ENCODE data around the gene PPL. TPM values are rescaled to one million over a fixed set of nuclear protein-coding genes. Genes with fewer than 3 reads are reported as not detected.

PPL gene
- total and polyA plus RNA-seq, 2 of the 13 experiments (the other 11 are each of a cell fraction or from before 2014, with no cell fraction given), result 5.7 to 6.6 TPM

DNA sequence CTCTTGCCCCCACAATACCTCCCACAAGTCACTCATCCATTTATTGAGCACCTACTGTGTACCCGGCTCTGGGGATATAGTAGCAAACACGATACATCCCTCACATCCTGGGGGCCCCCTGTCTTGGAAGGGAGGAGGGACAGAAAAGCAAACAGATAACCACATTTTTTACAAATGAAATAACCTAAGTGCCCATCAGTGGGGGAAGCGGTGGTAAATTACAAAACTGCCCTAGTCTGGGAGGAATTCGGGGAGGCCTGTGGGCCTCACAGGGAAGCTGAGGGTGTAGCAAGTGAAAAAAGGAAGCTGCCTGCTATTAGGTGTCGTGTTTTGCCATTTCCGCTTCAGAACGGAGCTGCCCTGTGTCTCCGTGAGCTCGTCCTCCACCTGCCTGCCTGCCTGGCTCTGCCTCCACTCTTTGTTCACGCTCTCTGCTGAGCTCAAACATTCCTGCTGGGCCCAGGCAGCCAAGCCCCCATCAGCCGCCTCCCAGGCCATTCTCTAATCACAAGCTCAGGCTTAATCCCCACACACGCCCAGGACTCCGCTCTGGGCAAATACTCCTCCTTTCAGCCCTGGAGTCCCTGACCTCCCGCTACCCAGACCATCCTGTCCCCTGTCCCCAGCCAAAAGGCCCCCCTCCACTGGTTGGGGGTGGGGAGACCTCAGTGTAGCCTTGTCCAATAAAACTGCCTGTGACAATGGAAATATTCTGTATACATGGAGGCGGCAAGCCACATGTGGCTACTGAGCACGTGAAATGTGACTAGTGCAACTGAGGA, 11.0 kb upstream of the PPL start (continued):
- TF ChIP-seq, protein P1, sequence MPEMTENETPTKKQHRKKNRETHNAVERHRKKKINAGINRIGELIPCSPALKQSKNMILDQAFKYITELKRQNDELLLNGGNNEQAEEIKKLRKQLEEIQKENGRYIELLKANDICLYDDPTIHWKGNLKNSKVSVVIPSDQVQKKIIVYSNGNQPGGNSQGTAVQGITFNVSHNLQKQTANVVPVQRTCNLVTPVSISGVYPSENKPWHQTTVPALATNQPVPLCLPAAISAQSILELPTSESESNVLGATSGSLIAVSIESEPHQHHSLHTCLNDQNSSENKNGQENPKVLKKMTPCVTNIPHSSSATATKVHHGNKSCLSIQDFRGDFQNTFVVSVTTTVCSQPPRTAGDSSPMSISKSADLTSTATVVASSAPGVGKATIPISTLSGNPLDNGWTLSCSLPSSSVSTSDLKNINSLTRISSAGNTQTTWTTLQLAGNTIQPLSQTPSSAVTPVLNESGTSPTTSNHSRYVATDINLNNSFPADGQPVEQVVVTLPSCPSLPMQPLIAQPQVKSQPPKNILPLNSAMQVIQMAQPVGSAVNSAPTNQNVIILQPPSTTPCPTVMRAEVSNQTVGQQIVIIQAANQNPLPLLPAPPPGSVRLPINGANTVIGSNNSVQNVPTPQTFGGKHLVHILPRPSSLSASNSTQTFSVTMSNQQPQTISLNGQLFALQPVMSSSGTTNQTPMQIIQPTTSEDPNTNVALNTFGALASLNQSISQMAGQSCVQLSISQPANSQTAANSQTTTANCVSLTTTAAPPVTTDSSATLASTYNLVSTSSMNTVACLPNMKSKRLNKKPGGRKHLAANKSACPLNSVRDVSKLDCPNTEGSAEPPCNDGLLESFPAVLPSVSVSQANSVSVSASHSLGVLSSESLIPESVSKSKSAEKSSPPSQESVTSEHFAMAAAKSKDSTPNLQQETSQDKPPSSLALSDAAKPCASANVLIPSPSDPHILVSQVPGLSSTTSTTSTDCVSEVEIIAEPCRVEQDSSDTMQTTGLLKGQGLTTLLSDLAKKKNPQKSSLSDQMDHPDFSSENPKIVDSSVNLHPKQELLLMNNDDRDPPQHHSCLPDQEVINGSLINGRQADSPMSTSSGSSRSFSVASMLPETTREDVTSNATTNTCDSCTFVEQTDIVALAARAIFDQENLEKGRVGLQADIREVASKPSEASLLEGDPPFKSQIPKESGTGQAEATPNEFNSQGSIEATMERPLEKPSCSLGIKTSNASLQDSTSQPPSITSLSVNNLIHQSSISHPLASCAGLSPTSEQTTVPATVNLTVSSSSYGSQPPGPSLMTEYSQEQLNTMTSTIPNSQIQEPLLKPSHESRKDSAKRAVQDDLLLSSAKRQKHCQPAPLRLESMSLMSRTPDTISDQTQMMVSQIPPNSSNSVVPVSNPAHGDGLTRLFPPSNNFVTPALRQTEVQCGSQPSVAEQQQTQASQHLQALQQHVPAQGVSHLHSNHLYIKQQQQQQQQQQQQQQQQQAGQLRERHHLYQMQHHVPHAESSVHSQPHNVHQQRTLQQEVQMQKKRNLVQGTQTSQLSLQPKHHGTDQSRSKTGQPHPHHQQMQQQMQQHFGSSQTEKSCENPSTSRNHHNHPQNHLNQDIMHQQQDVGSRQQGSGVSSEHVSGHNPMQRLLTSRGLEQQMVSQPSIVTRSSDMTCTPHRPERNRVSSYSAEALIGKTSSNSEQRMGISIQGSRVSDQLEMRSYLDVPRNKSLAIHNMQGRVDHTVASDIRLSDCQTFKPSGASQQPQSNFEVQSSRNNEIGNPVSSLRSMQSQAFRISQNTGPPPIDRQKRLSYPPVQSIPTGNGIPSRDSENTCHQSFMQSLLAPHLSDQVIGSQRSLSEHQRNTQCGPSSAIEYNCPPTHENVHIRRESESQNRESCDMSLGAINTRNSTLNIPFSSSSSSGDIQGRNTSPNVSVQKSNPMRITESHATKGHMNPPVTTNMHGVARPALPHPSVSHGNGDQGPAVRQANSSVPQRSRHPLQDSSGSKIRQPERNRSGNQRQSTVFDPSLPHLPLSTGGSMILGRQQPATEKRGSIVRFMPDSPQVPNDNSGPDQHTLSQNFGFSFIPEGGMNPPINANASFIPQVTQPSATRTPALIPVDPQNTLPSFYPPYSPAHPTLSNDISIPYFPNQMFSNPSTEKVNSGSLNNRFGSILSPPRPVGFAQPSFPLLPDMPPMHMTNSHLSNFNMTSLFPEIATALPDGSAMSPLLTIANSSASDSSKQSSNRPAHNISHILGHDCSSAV (CRISPR knock-in tag; IDR thresholded peaks at IDR 0.05; ENCODE audit: borderline replicate concordance), result no peak
- TF ChIP-seq, protein P2, sequence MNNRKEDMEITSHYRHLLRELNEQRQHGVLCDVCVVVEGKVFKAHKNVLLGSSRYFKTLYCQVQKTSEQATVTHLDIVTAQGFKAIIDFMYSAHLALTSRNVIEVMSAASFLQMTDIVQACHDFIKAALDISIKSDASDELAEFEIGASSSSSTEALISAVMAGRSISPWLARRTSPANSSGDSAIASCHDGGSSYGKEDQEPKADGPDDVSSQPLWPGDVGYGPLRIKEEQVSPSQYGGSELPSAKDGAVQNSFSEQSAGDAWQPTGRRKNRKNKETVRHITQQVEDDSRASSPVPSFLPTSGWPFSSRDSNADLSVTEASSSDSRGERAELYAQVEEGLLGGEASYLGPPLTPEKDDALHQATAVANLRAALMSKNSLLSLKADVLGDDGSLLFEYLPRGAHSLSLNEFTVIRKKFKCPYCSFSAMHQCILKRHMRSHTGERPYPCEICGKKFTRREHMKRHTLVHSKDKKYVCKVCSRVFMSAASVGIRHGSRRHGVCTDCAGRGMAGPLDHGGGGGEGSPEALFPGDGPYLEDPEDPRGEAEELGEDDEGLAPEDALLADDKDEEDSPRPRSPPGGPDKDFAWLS (CRISPR knock-in tag; IDR thresholded peaks at IDR 0.05; ENCODE audit: borderline replicate concordance), result peak; percentile 83; the same call in 1 of the 2 replicates
- peak; percentile 33; the same call in 1 of the 2 replicates for TF ChIP-seq SAFB2 (CRISPR knock-in tag; IDR thresholded peaks at IDR 0.05; ENCODE audit: borderline replicate concordance, low read depth)
- TF ChIP-seq ZNF839 (CRISPR knock-in tag; IDR thresholded peaks at IDR 0.05; ENCODE audit: borderline replicate concordance), result 0 out of 2 replicates have a peak, but pooled peaks have one; percentile 40
- no peak for TF ChIP-seq ZNF30 (CRISPR knock-in tag; IDR thresholded peaks at IDR 0.05)
- TF ChIP-seq, protein P3, sequence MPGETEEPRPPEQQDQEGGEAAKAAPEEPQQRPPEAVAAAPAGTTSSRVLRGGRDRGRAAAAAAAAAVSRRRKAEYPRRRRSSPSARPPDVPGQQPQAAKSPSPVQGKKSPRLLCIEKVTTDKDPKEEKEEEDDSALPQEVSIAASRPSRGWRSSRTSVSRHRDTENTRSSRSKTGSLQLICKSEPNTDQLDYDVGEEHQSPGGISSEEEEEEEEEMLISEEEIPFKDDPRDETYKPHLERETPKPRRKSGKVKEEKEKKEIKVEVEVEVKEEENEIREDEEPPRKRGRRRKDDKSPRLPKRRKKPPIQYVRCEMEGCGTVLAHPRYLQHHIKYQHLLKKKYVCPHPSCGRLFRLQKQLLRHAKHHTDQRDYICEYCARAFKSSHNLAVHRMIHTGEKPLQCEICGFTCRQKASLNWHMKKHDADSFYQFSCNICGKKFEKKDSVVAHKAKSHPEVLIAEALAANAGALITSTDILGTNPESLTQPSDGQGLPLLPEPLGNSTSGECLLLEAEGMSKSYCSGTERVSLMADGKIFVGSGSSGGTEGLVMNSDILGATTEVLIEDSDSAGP (CRISPR knock-in tag; IDR thresholded peaks at IDR 0.05; ENCODE audit: borderline replicate concordance), result peak; percentile 49; the same call in 1 of the 2 replicates
- 0 out of 2 replicates have a peak, but pooled peaks have one; percentile 44 for TF ChIP-seq FOXA3 (CRISPR knock-in tag; IDR thresholded peaks at IDR 0.05)
- TF ChIP-seq, protein P4, sequence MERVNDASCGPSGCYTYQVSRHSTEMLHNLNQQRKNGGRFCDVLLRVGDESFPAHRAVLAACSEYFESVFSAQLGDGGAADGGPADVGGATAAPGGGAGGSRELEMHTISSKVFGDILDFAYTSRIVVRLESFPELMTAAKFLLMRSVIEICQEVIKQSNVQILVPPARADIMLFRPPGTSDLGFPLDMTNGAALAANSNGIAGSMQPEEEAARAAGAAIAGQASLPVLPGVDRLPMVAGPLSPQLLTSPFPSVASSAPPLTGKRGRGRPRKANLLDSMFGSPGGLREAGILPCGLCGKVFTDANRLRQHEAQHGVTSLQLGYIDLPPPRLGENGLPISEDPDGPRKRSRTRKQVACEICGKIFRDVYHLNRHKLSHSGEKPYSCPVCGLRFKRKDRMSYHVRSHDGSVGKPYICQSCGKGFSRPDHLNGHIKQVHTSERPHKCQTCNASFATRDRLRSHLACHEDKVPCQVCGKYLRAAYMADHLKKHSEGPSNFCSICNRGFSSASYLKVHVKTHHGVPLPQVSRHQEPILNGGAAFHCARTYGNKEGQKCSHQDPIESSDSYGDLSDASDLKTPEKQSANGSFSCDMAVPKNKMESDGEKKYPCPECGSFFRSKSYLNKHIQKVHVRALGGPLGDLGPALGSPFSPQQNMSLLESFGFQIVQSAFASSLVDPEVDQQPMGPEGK (CRISPR knock-in tag; IDR thresholded peaks at IDR 0.05), result peak; percentile 96
- peak; percentile 60 to 78; a peak in 3 of 4 replicates for TF ChIP-seq POLR2A (IDR thresholded peaks at IDR 0.05; ENCODE audit: insufficient read depth in 1 of 2, low read depth in 2 of 2, low read length in 2 of 2)
- TF ChIP-seq, protein P5, sequence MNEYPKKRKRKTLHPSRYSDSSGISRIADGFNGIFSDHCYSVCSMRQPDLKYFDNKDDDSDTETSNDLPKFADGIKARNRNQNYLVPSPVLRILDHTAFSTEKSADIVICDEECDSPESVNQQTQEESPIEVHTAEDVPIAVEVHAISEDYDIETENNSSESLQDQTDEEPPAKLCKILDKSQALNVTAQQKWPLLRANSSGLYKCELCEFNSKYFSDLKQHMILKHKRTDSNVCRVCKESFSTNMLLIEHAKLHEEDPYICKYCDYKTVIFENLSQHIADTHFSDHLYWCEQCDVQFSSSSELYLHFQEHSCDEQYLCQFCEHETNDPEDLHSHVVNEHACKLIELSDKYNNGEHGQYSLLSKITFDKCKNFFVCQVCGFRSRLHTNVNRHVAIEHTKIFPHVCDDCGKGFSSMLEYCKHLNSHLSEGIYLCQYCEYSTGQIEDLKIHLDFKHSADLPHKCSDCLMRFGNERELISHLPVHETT (CRISPR knock-in tag; conservative IDR thresholded peaks at IDR 0.05), result peak; percentile 64
- TF ChIP-seq ELF1 (CRISPR knock-in tag; IDR thresholded peaks at IDR 0.05), result 0 out of 2 replicates have a peak, but pooled peaks have one; percentile 14
- peak; percentile 69; the same call in 1 of the 2 replicates for TF ChIP-seq ZNF335 (CRISPR knock-in tag; IDR thresholded peaks at IDR 0.05)

All from HepG2 (cell line).